ENCODE measurements around the gene HSPA12B.
A peak's percentile ranks its signal among the peaks of the same experiment; 100 is the strongest.

The HSPA12B gene

GRCh38 chr20:3705491-3705969 lies 27.0 kb upstream of the HSPA12B start:
- DNase-seq (ENCODE audit: low read depth), result no peak

GRCh38 chr20:3705970-3706739 lies 26.3 kb upstream of the HSPA12B start:
- no peak for DNase-seq (ENCODE audit: low read depth)

- DNase-seq (ENCODE audit: low read depth), result peak; percentile 42
Observed at GRCh38 chr20:3706774-3707507, 25.5 kb upstream of the HSPA12B start.

GRCh38 chr20:3707508-3707899 lies 25.0 kb upstream of the HSPA12B start:
- DNase-seq (ENCODE audit: low read depth), result no peak

GRCh38 chr20:3710011-3710466 lies 22.4 kb upstream of the HSPA12B start:
- DNase-seq (ENCODE audit: low read depth), result no peak

GRCh38 chr20:3710703-3711483 lies 21.6 kb upstream of the HSPA12B start:
- DNase-seq (ENCODE audit: low read depth), result peak; percentile 30

- DNase-seq (ENCODE audit: low read depth), result no peak
Observed at GRCh38 chr20:3711484-3711941, 21.0 kb upstream of the HSPA12B start.

- DNase-seq (ENCODE audit: low read depth), result no peak
Observed at GRCh38 chr20:3712279-3712873, 20.1 kb upstream of the HSPA12B start, which contains the start of gene SIGLEC1. SIGLEC1 (minus strand) TSS chr20:3712600; CDS start chr20:3707128, 5,472 bp downstream.

GRCh38 chr20:3714092-3714491 lies 18.4 kb upstream of the HSPA12B start:
- no peak for DNase-seq (ENCODE audit: low read depth)

GRCh38 chr20:3716195-3716834 lies 16.2 kb upstream of the HSPA12B start:
- DNase-seq (ENCODE audit: low read depth), result peak; percentile 24

GRCh38 chr20:3719046-3719445 lies 13.4 kb upstream of the HSPA12B start:
- DNase-seq (ENCODE audit: low read depth), result no peak

- DNase-seq (ENCODE audit: low read depth), result no peak
Observed at GRCh38 chr20:3720068-3720467, 12.4 kb upstream of the HSPA12B start.

- no peak for DNase-seq (ENCODE audit: low read depth)
Observed at GRCh38 chr20:3720626-3721025, 11.9 kb upstream of the HSPA12B start.

GRCh38 chr20:3721912-3722311 lies 10.6 kb upstream of the HSPA12B start:
- DNase-seq (ENCODE audit: low read depth), result no peak

- no peak for DNase-seq (ENCODE audit: low read depth)
Observed at GRCh38 chr20:3723284-3723683, 9.2 kb upstream of the HSPA12B start.

- no peak for DNase-seq (ENCODE audit: low read depth)
Observed at GRCh38 chr20:3724356-3724755, 8.1 kb upstream of the HSPA12B start.

- DNase-seq (ENCODE audit: low read depth), result peak; percentile 49
Observed at GRCh38 chr20:3727401-3728021, 5.0 kb upstream of the HSPA12B start.

- DNase-seq (ENCODE audit: low read depth), result no peak
Observed at GRCh38 chr20:3728354-3728753, 4.1 kb upstream of the HSPA12B start.

GRCh38 chr20:3728876-3729275 lies 3.6 kb upstream of the HSPA12B start:
- DNase-seq (ENCODE audit: low read depth), result no peak

- DNase-seq (ENCODE audit: low read depth), result no peak
Observed at GRCh38 chr20:3729378-3729777, 3.1 kb upstream of the HSPA12B start.

Data from fibroblast of gingiva (primary cell).